Muscle layer of duodenum (tissue), 2 donors: ENCODE measurements around the gene LNX1.

Experiments
- H3K27ac ChIP-seq: one replicate; pipeline ENCODE4 v1.7.0; 2013; ENCODE audit warnings: mild to moderate bottlenecking, low read length
- H3K27me3 ChIP-seq: one replicate; pipeline ENCODE4 v1.7.0; 2013; ENCODE audit warnings: low read depth, mild to moderate bottlenecking, control low read depth, low read length
- H3K36me3 ChIP-seq, 2 donors: one replicate each; pipeline ENCODE4 v1.7.0; 2013; ENCODE audit warnings: low read length in 2 of 2, control low read depth in 1 of 2, mild to moderate bottlenecking in 1 of 2; ENCODE audit not compliant: insufficient read depth in 2 of 2, control insufficient read depth in 1 of 2
- H3K4me1 ChIP-seq, 2 donors: one replicate each; pipeline ENCODE4 v1.7.0; 2013; ENCODE audit warnings: low read length in 2 of 2, mild to moderate bottlenecking in 2 of 2, control low read depth in 1 of 2, moderate library complexity in 1 of 2; ENCODE audit not compliant: insufficient read depth in 2 of 2, control insufficient read depth in 1 of 2
- H3K4me3 ChIP-seq, 2 donors: one replicate each; pipeline ENCODE4 v1.7.0; 2013; ENCODE audit warnings: low read length in 2 of 2, low read depth in 1 of 2, mild to moderate bottlenecking in 1 of 2
- H3K9me3 ChIP-seq, 2 donors: one replicate each; pipeline ENCODE4 v1.7.0; 2013; ENCODE audit warnings: low read length in 2 of 2, control low read depth in 1 of 2, mild to moderate bottlenecking in 1 of 2; ENCODE audit not compliant: control insufficient read depth in 1 of 2
- donor health status: healthy.

Gene LNX1

DNA sequence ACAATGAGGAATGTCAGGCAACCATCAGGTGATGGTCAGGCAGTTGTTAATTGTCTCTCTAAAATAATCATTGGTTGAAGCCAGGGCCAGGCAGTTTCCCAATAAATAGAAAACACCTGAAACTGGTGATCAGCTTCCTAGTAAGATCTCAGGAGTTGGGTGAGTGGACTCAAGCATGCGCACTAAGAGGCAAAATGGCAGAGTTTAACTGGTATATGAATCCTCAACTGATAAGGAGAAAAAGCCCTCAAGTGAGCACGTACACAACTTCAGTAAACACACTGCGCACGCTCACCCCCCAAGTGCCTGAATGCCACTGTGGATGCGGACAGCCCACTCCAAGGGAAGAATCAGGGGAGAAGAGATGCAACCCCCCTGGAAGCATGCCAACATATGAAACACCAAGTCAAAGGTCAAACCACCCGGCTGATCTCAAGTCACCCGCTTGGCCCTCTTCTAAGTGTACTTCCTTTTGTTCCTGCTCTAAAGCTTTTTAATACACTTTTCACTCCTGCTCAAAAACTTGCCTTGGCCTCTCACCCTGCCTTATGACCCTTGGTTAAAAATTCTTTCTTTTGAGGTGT is 39.9 kb downstream of the LNX1 start:
- Histone ChIP-seq H3K36me3 (no peaks in the 10 kb centered on the region), H3K27ac (no peak overlapping the region), H3K27me3 (no peaks in the 10 kb centered on the region), H3K4me1 (no peaks in the 10 kb centered on the region), H3K9me3 (no peaks in the 10 kb centered on the region), H3K4me3 (no peak overlapping the region)

DNA sequence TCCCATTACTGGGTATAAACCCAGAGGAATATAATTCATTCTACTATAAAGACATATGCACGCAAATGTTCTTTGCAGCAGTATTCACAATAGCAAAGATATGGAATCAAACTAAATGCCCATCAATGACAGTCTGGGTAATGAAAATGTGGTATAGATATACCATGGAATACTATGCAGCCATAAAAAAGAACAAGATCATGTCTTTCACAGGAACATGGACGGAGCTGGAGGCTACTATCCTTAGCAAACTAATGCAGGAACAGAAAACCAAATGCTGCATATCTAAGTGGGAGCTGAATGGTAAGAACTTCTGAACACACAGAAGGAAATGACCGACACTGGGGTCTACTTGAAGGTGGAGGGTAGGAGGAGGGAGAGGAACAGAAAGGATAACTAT is 42.6 kb downstream of the LNX1 start:
- Histone ChIP-seq H3K4me3 (no peak overlapping the region), H3K36me3 (no peaks in the 10 kb centered on the region), H3K27ac (no peak overlapping the region)

DNA sequence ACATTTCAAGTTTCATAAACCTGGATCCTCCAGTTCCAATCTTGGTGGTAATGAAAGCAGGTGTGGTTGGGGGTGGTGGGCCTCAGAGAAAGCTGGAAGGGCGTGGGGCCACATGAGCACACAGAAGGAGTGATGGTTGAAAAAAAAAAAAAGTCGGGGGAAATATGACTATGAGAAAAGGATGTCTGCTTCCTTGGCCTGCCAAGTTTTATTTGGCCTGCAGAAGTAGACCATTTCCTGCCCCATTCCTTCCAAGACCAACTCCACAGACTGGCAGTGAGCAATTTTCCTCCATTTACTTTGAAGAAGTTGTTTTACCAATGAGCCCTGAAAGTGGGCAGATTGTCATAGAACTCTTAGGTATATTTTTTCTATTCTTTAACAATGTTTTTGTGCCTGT is 43.3 kb downstream of the LNX1 start:
- no peaks in the 10 kb centered on the region for H3K9me3 ChIP-seq
- no peaks in the 10 kb centered on the region for H3K27me3 ChIP-seq
- H3K4me1 ChIP-seq: no peaks in the 10 kb centered on the region
- H3K4me3 ChIP-seq: no peak overlapping the region
- no peak overlapping the region for H3K27ac ChIP-seq
- no peaks in the 10 kb centered on the region for H3K36me3 ChIP-seq

More for the DNA sequence above, 42.6 kb downstream of the LNX1 start:
- H3K27me3 ChIP-seq: no peaks in the 10 kb centered on the region
- no peaks in the 10 kb centered on the region for H3K4me1 ChIP-seq
- no peaks in the 10 kb centered on the region for H3K9me3 ChIP-seq

DNA sequence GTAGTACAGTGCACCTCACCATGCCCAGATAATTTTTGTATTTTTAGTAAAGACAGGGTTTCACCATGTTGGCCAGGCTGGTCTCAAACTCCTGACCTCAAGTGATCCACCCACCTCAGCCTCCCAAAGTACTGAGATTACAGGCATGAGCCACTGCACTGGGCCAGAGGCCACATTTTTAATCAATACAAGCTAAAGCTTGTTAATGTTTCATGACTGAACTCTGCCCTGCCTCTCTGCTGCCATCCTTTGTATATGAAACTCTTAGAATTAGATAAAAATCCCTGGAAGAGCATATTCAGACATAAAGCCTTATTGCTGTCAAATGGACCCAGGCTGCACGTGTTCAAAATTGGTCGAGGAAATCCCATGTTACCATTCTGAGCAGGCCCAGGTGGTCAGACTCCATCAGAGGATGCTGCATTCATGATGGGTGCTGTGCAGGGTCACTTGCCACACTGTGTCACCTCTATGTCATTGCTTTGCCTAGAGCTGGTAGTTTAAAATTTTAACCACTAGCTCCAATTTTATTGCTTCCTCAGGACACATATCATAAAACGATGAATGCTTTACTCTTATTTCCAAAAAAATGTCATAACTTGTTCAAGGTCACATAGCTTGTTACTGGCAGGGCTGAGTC is 45.2 kb downstream of the LNX1 start:
- Histone ChIP-seq H3K9me3 (no peaks in the 10 kb centered on the region), H3K4me1 (no peaks in the 10 kb centered on the region), H3K27ac (no peak overlapping the region), H3K36me3 (no peaks in the 10 kb centered on the region), H3K4me3 (no peak overlapping the region), H3K27me3 (no peaks in the 10 kb centered on the region)

DNA sequence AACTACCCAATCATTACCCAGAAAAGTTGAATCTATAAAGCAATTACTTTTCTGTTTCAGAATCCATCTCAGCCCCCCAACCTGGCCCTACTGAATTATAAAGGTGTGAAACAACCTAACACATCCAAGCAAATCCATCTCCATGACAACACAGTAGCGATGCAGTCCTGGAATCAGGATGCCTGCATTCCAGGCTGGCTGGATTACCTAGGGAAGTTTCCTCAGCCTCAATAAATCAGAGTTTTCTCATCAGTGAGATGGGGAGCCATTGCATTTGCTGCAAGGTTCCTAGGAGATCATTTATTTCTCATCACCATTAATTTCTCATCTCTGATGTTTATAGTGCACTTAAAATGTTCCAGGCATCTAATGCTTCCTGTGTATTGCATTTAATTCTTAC is 46.0 kb downstream of the LNX1 start:
- no peak overlapping the region for H3K27ac ChIP-seq
- no peaks in the 10 kb centered on the region for H3K4me1 ChIP-seq
- no peaks in the 10 kb centered on the region for H3K9me3 ChIP-seq
- H3K36me3 ChIP-seq: no peaks in the 10 kb centered on the region
- H3K27me3 ChIP-seq: no peaks in the 10 kb centered on the region
- H3K4me3 ChIP-seq: no peak overlapping the region

DNA sequence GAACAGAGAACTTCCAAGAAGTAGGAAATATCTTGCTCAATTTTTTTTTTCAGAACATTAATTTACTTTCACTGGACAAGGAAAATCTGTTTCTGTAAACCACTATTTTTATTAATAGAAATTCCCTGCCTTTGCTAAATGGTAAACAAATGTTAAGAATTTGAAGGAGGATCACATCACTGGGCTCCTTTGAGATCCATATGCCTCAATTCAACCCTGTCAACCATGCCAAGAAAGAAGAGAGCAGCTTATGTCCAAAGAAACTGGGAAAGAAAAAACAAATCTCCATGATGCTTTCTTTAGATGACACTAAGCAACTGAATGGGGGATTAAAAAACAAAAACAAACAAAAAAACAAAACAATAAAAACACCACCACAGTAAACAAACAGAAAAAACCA is 47.7 kb downstream of the LNX1 start:
- Histone ChIP-seq H3K27me3 (no peaks in the 10 kb centered on the region), H3K27ac (no peak overlapping the region), H3K4me3 (no peak overlapping the region), H3K4me1 (no peaks in the 10 kb centered on the region), H3K36me3 (no peaks in the 10 kb centered on the region), H3K9me3 (no peaks in the 10 kb centered on the region)

DNA sequence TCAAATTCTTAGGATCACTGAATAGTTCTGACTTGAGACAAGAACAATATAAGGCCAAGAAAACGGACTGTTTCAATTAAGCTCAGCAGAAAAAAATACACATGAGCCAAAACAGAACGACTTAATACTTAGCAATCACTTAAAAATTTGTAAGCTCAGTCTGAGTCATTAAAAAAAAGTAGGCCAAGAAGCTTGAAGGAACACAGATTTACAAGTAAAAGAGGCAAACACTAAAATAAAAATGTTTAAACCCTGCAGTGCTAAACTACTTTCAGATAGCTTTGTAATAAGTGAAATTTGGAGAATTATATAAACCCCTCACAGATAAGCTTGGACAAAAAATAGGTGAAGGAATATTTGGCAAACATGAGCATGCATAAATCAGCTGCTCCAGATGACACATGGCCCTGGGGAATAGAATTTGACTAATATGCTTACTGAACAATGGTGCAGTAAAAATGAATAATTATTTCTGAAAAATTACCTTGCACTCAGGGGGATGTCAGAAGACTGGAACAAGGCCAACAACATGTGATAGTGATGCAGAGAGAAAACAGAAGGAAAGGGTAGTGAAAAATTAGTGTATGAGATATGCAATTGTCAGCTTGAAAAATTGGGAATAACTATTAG is 49.6 kb downstream of the LNX1 start:
- H3K27me3 ChIP-seq: no peaks in the 10 kb centered on the region
- no peaks in the 10 kb centered on the region for H3K4me1 ChIP-seq
- no peaks in the 10 kb centered on the region for H3K9me3 ChIP-seq
- H3K36me3 ChIP-seq: no peaks in the 10 kb centered on the region
- no peak overlapping the region for H3K27ac ChIP-seq
- H3K4me3 ChIP-seq: no peak overlapping the region

DNA sequence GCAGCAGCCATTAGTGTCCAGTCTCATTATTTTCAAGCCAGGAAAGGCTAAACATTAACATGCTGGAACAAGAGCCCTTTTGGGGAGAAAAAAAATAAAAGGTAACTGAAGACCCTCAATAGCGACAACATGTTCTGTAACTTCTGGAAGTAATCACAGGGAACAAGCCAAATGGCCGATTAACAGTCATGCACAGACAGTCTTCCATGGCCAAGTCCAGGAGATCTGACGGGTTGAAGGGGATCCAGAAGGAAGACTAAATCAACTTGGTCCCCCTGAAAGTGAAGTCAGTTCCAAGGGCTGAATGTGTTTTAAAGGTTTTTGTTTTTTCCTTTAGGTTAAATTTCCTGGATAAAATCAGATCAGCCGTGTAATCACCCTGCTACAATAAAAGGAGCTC is 52.5 kb downstream of the LNX1 start:
- H3K36me3 ChIP-seq: no peaks in the 10 kb centered on the region
- H3K27me3 ChIP-seq: no peaks in the 10 kb centered on the region
- H3K27ac ChIP-seq: no peak overlapping the region
- H3K4me3 ChIP-seq: no peak overlapping the region
- H3K4me1 ChIP-seq: no peaks in the 10 kb centered on the region
- no peaks in the 10 kb centered on the region for H3K9me3 ChIP-seq

DNA sequence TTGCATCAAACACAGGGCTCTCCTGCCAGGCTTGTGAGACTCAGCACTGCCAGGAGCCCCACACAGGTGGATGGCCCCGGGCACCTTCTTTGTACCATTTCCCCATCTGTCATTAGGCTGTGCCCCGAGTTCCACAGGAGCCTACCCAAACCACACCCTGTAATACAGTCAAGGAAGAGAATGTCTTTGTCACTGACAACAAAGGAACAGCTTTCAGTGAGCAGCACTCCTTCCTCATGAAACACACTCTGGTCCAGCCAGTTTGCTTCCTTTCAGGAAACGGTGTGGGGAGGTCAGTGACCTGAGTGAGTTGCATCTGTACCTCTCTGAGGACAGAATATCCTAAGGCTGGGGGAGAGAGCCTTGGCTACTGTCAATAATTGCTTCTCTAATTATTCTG is 53.7 kb downstream of the LNX1 start:
- no peak overlapping the region for H3K27ac ChIP-seq

DNA sequence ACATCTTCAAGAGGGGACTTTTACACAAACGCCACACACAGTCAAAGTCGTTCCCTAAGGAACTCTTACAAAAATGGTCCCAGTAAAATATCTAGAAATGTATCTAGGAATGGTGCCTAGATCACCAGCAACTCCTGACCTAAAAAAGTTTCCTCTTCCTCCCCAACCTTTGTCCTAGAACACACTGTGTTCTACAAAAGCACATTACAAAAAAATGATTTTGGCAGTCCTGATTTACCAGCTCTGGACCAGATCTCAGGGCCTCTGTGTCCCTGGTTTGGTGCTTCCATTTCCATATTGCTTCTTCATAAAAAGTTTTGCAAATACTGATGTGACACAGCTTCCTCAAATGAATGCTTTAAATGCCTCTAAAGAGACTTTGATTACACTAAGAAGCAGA is 55.0 kb downstream of the LNX1 start:
- no peaks in the 10 kb centered on the region for H3K4me1 ChIP-seq
- H3K9me3 ChIP-seq: no peaks in the 10 kb centered on the region
- H3K27me3 ChIP-seq: no peaks in the 10 kb centered on the region
- H3K27ac ChIP-seq: no peak overlapping the region
- H3K36me3 ChIP-seq: no peaks in the 10 kb centered on the region
- no peak overlapping the region for H3K4me3 ChIP-seq

More for the DNA sequence above, 53.7 kb downstream of the LNX1 start:
- H3K36me3 ChIP-seq: no peaks in the 10 kb centered on the region
- H3K4me3 ChIP-seq: no peak overlapping the region
- no peaks in the 10 kb centered on the region for H3K27me3 ChIP-seq
- no peaks in the 10 kb centered on the region for H3K9me3 ChIP-seq
- H3K4me1 ChIP-seq: no peaks in the 10 kb centered on the region

DNA sequence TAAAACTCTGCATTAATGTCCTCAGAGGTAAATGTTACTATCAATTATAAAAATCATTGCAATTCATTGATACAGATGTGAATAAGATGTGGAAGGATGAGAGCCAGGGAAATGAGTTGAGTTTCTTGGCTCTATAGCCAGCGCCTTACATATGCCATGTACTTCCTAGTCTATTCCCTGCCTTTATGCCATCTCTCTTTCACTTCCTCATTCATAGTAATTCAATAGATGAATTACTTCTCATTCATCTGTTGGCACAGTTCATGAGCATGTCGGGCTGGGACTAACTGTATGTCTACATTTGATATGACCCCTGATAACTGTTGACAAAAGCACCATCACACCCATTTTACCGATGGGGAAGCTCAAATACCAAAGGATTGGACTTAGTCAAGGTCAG is 55.7 kb downstream of the LNX1 start:
- no peaks in the 10 kb centered on the region for H3K36me3 ChIP-seq
- no peak overlapping the region for H3K4me3 ChIP-seq
- no peaks in the 10 kb centered on the region for H3K4me1 ChIP-seq
- no peaks in the 10 kb centered on the region for H3K27me3 ChIP-seq
- H3K9me3 ChIP-seq: no peaks in the 10 kb centered on the region
- H3K27ac ChIP-seq: no peak overlapping the region

DNA sequence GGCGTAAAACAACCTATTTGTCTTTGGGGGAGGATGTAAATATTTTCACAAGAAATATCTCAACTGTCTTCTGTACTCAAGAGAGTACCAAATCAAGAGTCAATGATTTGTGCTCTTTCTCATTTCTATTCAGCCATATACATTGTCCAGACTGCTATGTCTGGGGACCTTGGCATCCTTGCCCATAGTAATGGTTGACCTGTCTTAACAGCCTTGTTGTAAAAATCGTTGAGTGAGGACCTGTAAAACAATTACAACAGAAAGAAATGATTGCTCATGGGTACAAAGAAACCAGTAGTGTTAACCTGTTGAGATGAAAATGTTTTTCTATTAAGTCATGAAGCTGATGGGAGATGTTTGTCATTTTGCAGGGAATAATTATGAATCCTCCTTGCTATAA is 56.6 kb downstream of the LNX1 start:
- H3K36me3 ChIP-seq: no peaks in the 10 kb centered on the region
- H3K4me3 ChIP-seq: no peak overlapping the region
- no peaks in the 10 kb centered on the region for H3K9me3 ChIP-seq
- H3K27ac ChIP-seq: no peak overlapping the region
- no peaks in the 10 kb centered on the region for H3K4me1 ChIP-seq
- H3K27me3 ChIP-seq: no peaks in the 10 kb centered on the region
